ENCODE data around the gene CDCA4.

The CDCA4 gene

GRCh38 chr14:104975481-104976197 is 45.2 kb downstream of the CDCA4 start:
- peak; percentile 21 for DNase-seq (ENCODE audit: low spot score)

GRCh38 chr14:104974665-104975390 is 46.1 kb downstream of the CDCA4 start:
- DNase-seq (ENCODE audit: low spot score), result no peak

GRCh38 chr14:104974146-104974541 is 46.7 kb downstream of the CDCA4 start:
- no peak for DNase-seq (ENCODE audit: low spot score)

GRCh38 chr14:104973385-104974145 is 47.3 kb downstream of the CDCA4 start:
- DNase-seq (ENCODE audit: low spot score), result no peak

- no peak for DNase-seq (ENCODE audit: low spot score)
Observed at GRCh38 chr14:104973135-104973384, 47.8 kb downstream of the CDCA4 start.

- no peak for DNase-seq (ENCODE audit: low spot score)
Observed at GRCh38 chr14:104972301-104973134, 48.4 kb downstream of the CDCA4 start.

GRCh38 chr14:104971447-104972240 is 49.2 kb downstream of the CDCA4 start:
- no peak for DNase-seq (ENCODE audit: low spot score)

- DNase-seq (ENCODE audit: low spot score), result no peak
Observed at GRCh38 chr14:104970231-104971068, 50.4 kb downstream of the CDCA4 start.

GRCh38 chr14:104969741-104970230 is 51.1 kb downstream of the CDCA4 start:
- no peak for DNase-seq (ENCODE audit: low spot score)

GRCh38 chr14:104968541-104969401 is 52.1 kb downstream of the CDCA4 start:
- DNase-seq (ENCODE audit: low spot score), result no peak

GRCh38 chr14:104968153-104968527 is 52.7 kb downstream of the CDCA4 start:
- no peak for DNase-seq (ENCODE audit: low spot score)

- DNase-seq (ENCODE audit: low spot score), result no peak
Observed at GRCh38 chr14:104967386-104968152, 53.3 kb downstream of the CDCA4 start.

GRCh38 chr14:104966981-104967385 is 53.9 kb downstream of the CDCA4 start:
- DNase-seq (ENCODE audit: low spot score), result no peak

- no peak for DNase-seq (ENCODE audit: low spot score)
Observed at GRCh38 chr14:104966261-104966865, 54.5 kb downstream of the CDCA4 start.

- DNase-seq (ENCODE audit: low spot score), result no peak
Observed at GRCh38 chr14:104965561-104966231, 55.2 kb downstream of the CDCA4 start.

- no peak for DNase-seq (ENCODE audit: low spot score)
Observed at GRCh38 chr14:104964546-104964945, 56.3 kb downstream of the CDCA4 start.
